Right ventricle myocardium superior (tissue), 1 donor: ENCODE results near the gene CNDP1. TPM values are rescaled to one million over a fixed set of nuclear protein-coding genes. Genes with fewer than 3 reads are reported as not detected.

ENCODE experiments used
- ATAC-seq: fragments of 200-7000 bp; cut with Tn5 transposase; one replicate; pipeline ENCODE4 v1.9.1; 2020; ENCODE audit warnings: mild to moderate bottlenecking; ENCODE audit not compliant: poor library complexity
- DNase-seq: peaks from one replicate; pipeline ENCODE4 v3.0.0-alpha.2; 2020
- intact Hi-C: fragments of 100-400 bp; cut with DNase I; formaldehyde crosslinking; loops from one replicate; pipeline ENCODE4 v1.11.2; 2022
- total RNA-seq: library from RNA; stranded (reverse); fragmentation: NEBNext Ultra II Directional; extraction: Animal tissue kit (Norgen Biotek cat#: 25700); gene quantifications from one replicate; pipeline ENCODE4 v1.2.1, GENCODE V29; 2021
- donor health status: DM: no; HTN: yes; CAD: no; lungs with severe emphysema.

Gene CNDP1
- total RNA-seq, 1 donor from 2014 or later, result not detected

GRCh38 chr18:74531043-74531442 is 3.3 kb upstream of the CNDP1 start:
- DNase-seq, result no peak
- ATAC-seq, result no peak
- intact Hi-C loops, result no loop called here

- intact Hi-C loops, result no loop called here
- DNase-seq (no peak), ATAC-seq (no peak)
Observed at GRCh38 chr18:74532511-74533025, 1.7 kb upstream of the CNDP1 start.

GRCh38 chr18:74533666-74534065 is 634 bp upstream of the CNDP1 start:
- intact Hi-C loops, result no loop called here
- ATAC-seq (no peak), DNase-seq (no peak)

- intact Hi-C loops, result no loop called here
- ATAC-seq, result no peak
- no peak for DNase-seq
Observed at GRCh38 chr18:74534981-74535649, 815 bp downstream of the CNDP1 start.

- DNase-seq (no peak), ATAC-seq (no peak)
- intact Hi-C loops, result no loop called here
Observed at GRCh38 chr18:74539289-74539688, 5.0 kb downstream of the CNDP1 start.

- DNase-seq, result no peak
- ATAC-seq, result no peak
- intact Hi-C loops, result no loop called here
Observed at GRCh38 chr18:74540652-74541421, 6.5 kb downstream of the CNDP1 start.

- DNase-seq (no peak), ATAC-seq (no peak)
- intact Hi-C loops, result no loop called here
Observed at GRCh38 chr18:74541703-74542555, 7.6 kb downstream of the CNDP1 start.

GRCh38 chr18:74544898-74545297 is 10.6 kb downstream of the CNDP1 start:
- peak; percentile 32 for ATAC-seq
- intact Hi-C loops, result no loop called here
- DNase-seq, result peak; percentile 50

- intact Hi-C loops, result no loop called here
- ATAC-seq (no peak), DNase-seq (no peak)
Observed at GRCh38 chr18:74546007-74546406, 11.7 kb downstream of the CNDP1 start.

- peak; percentile 71 for ATAC-seq
- peak; percentile 59 for DNase-seq
- intact Hi-C loops, result no loop called here
Observed at GRCh38 chr18:74546751-74547530, 12.6 kb downstream of the CNDP1 start.

- intact Hi-C loops, result no loop called here
- ATAC-seq, result no peak
- no peak for DNase-seq
Observed at GRCh38 chr18:74547860-74548259, 13.6 kb downstream of the CNDP1 start.

GRCh38 chr18:74549591-74550104 is 15.3 kb downstream of the CNDP1 start:
- intact Hi-C loops, result loop anchor here (5.0 kb wide), 1 partner anchor 57 kb away; no protein-coding TSS in a partner anchor
- no peak for DNase-seq
- ATAC-seq, result no peak

GRCh38 chr18:74550886-74551285 is 16.6 kb downstream of the CNDP1 start:
- intact Hi-C loops, result loop anchor here (5.0 kb wide), 1 partner anchor 59 kb away; no protein-coding TSS in a partner anchor
- no peak for ATAC-seq
- no peak for DNase-seq

- ATAC-seq, result no peak
- DNase-seq, result no peak
- intact Hi-C loops, result loop anchor here (5.0 kb wide), 1 partner anchor 59 kb away; no protein-coding TSS in a partner anchor
Observed at GRCh38 chr18:74551452-74551851, 17.2 kb downstream of the CNDP1 start.

GRCh38 chr18:74551936-74552555 is 17.7 kb downstream of the CNDP1 start:
- intact Hi-C loops, result loop anchor here (2.0 to 5.0 kb wide), 3 partner anchors 60 to 353 kb away; no protein-coding TSS in a partner anchor
- DNase-seq (peak; percentile 79), ATAC-seq (peak; percentile 98)

GRCh38 chr18:74556126-74556525 is 21.8 kb downstream of the CNDP1 start:
- DNase-seq (no peak), ATAC-seq (no peak)
- intact Hi-C loops, result no loop called here

GRCh38 chr18:74558096-74558495 is 23.8 kb downstream of the CNDP1 start:
- ATAC-seq, result peak; percentile 62
- DNase-seq, result no peak
- intact Hi-C loops, result no loop called here
